ENCODE data around the gene RIN3.

- no peak for TF ChIP-seq TAF1 (conservative IDR thresholded peaks at IDR 0.05)
- TF ChIP-seq YY1 (IDR thresholded peaks at IDR 0.05): no peak
- TF ChIP-seq, protein P1, sequence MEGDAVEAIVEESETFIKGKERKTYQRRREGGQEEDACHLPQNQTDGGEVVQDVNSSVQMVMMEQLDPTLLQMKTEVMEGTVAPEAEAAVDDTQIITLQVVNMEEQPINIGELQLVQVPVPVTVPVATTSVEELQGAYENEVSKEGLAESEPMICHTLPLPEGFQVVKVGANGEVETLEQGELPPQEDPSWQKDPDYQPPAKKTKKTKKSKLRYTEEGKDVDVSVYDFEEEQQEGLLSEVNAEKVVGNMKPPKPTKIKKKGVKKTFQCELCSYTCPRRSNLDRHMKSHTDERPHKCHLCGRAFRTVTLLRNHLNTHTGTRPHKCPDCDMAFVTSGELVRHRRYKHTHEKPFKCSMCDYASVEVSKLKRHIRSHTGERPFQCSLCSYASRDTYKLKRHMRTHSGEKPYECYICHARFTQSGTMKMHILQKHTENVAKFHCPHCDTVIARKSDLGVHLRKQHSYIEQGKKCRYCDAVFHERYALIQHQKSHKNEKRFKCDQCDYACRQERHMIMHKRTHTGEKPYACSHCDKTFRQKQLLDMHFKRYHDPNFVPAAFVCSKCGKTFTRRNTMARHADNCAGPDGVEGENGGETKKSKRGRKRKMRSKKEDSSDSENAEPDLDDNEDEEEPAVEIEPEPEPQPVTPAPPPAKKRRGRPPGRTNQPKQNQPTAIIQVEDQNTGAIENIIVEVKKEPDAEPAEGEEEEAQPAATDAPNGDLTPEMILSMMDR (IDR thresholded peaks at IDR 0.05; ENCODE audit: low read depth, low read length, missing input control): no peak
- no peak for TF ChIP-seq ZBTB33 (IDR thresholded peaks at IDR 0.05)
- TF ChIP-seq SP1 (IDR thresholded peaks at IDR 0.05): no peak
- no peak for TF ChIP-seq EGR1 (IDR thresholded peaks at IDR 0.05; ENCODE audit: low read depth in 2 of 2)
- TF ChIP-seq JUND (IDR thresholded peaks at IDR 0.05): no peak
- TF ChIP-seq NR2F2 (IDR thresholded peaks at IDR 0.05): no peak
- no peak for TF ChIP-seq FOXA1 (IDR thresholded peaks at IDR 0.05)
- no peak for TF ChIP-seq MAX (IDR thresholded peaks at IDR 0.05)
- TF ChIP-seq RXRA (IDR thresholded peaks at IDR 0.05): no peak
Observed at GRCh38 chr14:92638266-92638665, 124.7 kb downstream of the RIN3 start.

Data from liver (tissue), 3 donors.